SK-MEL-5 (cell line): ENCODE data around the gene TSNAXIP1. TPM values are rescaled to one million over a fixed set of nuclear protein-coding genes. Genes with fewer than 3 reads are reported as not detected.

Experiments
- DNase-seq: peaks from one replicate; pipeline ENCODE4 v3.0.0-alpha.2; 2016; ENCODE audit warnings: low read depth, low spot score
- in situ Hi-C: cut with HindIII; loops from 2 replicates; pipeline ENCODE4 v1.10.0; 2016; ENCODE audit warnings: low sequenced_read_pairs, high pct_unique_total_duplicates, low pct_unique_long_range_greater_than_20kb
- polyA plus RNA-seq, 2 experiments: library from polyadenylated mRNA; depleted of rRNA; stranded (reverse); fragments of >200 nt; gene quantifications; 2 replicates each; pipeline ENCODE4 v1.2.3, GENCODE V29; 2015
- total RNA-seq: library from RNA; depleted of rRNA; stranded (reverse); fragments of >200 nt; shearing (Covaris generic); gene quantifications from 2 replicates; pipeline ENCODE4 v1.2.3, GENCODE V29; 2014; rRNA removed

TSNAXIP1 gene, protein sequence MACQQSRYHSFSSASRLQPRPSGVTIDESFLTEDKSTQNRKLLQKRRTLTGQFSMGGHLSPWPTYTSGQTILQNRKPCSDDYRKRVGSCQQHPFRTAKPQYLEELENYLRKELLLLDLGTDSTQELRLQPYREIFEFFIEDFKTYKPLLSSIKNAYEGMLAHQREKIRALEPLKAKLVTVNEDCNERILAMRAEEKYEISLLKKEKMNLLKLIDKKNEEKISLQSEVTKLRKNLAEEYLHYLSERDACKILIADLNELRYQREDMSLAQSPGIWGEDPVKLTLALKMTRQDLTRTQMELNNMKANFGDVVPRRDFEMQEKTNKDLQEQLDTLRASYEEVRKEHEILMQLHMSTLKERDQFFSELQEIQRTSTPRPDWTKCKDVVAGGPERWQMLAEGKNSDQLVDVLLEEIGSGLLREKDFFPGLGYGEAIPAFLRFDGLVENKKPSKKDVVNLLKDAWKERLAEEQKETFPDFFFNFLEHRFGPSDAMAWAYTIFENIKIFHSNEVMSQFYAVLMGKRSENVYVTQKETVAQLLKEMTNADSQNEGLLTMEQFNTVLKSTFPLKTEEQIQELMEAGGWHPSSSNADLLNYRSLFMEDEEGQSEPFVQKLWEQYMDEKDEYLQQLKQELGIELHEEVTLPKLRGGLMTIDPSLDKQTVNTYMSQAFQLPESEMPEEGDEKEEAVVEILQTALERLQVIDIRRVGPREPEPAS
- total RNA-seq = 0.26 and 0.35 TPM in 2 replicates
- 0.05 and 0.34 TPM in 2 replicates for polyA plus RNA-seq (2015; cell fraction: cytosol; rRNA removed)
- 4.7 and 6.4 TPM in 2 replicates for polyA plus RNA-seq (2015; cell fraction: nucleus; rRNA removed)

- in situ Hi-C loops = no loop called here
- peak; percentile 99 for DNase-seq
Measured at GRCh38 chr16:67806428-67807147, at the start of gene TSNAXIP1, which contains the start of gene RANBP10. Gene TSNAXIP1 (plus strand): TSS chr16:67806889. CDS start chr16:67807150, 261 bp downstream. Gene RANBP10 (minus strand): TSS chr16:67806560. CDS start chr16:67806536, 24 bp downstream.

- no peak for DNase-seq
- in situ Hi-C loops = no loop called here
Measured at GRCh38 chr16:67758006-67758405, 48.7 kb upstream of the TSNAXIP1 start.

DNA sequence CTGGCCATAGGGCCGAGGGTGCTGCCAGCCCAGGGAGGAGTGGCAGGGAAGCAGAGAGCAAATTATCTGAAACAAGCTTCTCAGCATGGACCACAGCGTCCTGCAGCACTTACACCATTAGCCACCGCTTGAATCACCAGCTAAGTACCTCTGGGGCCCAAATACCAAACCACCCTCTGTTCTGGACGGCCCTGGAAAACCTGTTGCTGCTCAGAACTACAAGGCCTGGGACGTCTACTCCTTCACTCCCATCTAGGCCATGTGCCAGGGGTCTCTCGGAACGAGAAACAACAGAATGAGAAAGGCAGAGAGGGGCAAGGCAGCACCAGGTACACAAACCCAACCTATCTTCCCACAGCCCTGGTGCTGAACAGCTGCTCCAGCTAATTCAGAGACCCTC is 47.7 kb upstream of the TSNAXIP1 start:
- no peak for DNase-seq
- in situ Hi-C loops = no loop called here

DNA sequence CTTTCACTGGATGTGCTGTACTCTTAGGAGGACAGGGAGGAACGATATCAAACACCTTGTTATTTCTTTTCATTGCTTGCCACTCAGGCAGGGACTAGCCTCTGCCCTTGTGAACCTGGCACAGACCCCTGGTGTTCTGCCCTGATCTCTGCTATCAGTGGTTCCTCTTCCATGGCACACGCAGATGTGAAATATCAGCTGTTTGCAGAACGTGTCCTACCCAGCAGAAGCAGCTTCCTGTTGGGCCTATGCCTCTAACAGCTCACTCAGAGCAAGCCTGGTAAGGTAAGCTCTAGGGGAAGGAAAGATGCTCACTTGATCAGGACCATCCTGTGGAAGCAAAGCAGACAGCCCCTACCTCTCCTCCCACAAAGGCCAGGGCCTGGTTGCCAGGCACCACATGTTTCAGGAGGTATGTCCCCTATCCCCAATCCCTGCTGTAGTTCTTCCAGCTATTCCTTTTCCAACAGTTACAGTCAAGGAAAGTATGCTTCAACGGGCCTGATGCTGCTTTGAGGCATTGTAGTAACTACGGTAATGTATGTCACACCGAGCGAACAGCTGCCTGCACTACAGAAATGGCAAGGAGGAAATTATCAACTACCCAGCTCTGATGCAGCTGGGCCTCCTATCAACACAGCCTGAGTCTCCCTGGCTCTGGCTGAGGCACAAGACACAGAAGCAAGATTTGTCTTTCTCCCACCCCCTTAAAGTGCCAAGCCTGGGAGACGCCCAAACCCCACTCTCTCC is 46.3 kb upstream of the TSNAXIP1 start:
- in situ Hi-C loops = no loop called here
- DNase-seq = no peak

GRCh38 chr16:67760956-67761230 is 45.8 kb upstream of the TSNAXIP1 start:
- in situ Hi-C loops = no loop called here

GRCh38 chr16:67761924-67762323 is 44.8 kb upstream of the TSNAXIP1 start:
- in situ Hi-C loops = no loop called here
- DNase-seq = no peak

More at GRCh38 chr16:67760956-67761230, 45.8 kb upstream of the TSNAXIP1 start:
- no peak for DNase-seq

- no peak for DNase-seq
- in situ Hi-C loops = no loop called here
Measured at GRCh38 chr16:67762385-67762784, 44.3 kb upstream of the TSNAXIP1 start.

DNA sequence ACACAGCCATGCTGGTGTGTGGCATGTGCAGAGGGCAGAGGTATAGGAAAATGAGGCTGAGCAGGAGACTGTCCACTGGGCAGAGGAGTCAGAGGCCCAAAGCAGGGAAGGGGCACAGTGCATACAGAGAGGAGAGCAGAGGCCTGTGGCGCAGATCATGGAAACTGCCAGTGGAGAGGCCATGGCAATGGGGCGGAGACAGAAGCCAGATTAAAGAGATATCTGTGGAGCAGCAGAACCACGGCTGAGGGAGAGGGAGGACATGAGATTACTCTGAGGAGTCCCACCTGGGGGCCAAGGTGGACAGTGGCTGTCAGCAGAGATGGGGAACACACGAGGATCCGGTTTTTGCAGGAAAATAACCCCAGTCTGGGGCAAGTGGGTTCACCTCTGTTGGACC is 43.6 kb upstream of the TSNAXIP1 start:
- in situ Hi-C loops = no loop called here
- DNase-seq = no peak

DNA sequence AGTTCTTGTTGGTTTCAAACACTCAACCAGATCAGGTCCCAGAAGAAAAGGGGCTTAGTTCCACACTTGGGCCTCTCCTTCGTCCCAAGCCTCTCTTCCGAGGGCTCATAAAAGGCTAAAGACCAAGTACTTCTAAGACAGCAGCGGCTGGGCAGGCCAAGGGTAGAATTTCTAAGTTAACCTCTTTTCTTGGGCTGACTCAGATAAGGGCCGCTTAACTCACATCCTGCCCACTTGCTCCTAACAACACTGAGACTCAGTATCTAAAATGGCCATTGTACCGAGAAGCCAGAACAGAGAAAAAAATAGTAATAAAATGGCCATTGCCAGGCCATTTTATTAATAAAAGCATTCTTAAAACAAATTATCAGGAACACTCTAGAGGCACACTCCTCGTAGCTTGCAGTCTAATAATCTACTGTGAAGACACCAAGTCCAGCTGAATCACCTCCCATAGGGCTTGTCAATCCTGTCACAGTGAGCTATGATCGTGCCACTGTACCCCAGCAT is 42.5 kb upstream of the TSNAXIP1 start:
- DNase-seq = no peak
- in situ Hi-C loops = no loop called here

DNA sequence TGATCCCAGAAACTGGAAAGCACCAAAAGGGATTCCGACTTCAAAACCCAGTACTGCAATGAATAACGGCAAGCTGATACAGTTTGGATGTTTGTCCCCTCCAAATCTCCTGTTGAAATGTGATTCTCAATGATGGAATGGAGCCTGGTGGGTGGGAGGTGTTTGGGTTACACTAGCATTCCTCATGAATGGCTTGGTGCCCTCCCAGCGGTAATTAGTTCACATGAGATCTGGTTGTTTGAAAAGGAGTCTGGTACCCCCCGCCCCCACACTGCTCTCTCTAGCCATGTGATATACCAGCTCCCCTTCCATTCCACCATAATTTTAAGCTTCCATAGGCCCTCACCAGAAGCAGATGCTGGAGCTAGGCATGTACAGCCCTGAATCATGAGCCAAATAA is 40.4 kb upstream of the TSNAXIP1 start:
- no peak for DNase-seq
- in situ Hi-C loops = no loop called here

- no peak for DNase-seq
- in situ Hi-C loops = no loop called here
Measured at GRCh38 chr16:67767953-67768352, 38.7 kb upstream of the TSNAXIP1 start.

DNA sequence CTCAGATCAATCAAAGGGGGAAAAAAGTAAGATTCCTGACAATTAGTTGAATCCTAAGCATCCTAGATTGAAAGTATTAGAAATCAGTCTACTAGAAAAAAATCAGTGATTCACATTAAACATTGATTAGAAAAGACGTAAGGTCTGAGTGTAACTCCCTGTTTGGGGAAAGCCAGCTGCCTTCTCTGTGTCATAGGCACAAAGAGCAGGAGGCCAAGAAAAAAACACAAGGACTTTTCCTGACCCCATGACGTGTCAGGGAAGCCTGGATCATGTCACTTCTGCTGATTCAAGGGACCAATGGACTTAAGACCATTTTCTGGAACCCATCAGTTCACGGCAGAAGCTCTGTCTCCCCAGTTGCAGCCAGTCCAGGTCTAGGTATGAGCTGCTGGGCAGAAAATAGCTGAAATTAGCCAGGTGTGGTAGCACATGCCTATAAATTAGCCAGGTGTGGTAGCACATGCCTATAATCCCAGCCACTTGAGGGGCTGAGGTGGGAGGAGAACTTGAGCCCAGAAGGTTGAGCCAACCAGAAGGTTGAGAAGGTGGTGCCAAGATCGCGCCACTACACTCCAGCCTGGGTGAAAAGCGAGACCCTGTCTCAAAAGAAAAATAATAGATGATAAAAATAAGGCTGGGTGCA is 36.2 kb upstream of the TSNAXIP1 start:
- in situ Hi-C loops = no loop called here
- no peak for DNase-seq

- in situ Hi-C loops = no loop called here
- DNase-seq = peak; percentile 11
Measured at GRCh38 chr16:67773099-67773498, 33.6 kb upstream of the TSNAXIP1 start.

GRCh38 chr16:67773569-67774456 is 32.9 kb upstream of the TSNAXIP1 start:
- peak; percentile 12 for DNase-seq
- in situ Hi-C loops = no loop called here

DNA sequence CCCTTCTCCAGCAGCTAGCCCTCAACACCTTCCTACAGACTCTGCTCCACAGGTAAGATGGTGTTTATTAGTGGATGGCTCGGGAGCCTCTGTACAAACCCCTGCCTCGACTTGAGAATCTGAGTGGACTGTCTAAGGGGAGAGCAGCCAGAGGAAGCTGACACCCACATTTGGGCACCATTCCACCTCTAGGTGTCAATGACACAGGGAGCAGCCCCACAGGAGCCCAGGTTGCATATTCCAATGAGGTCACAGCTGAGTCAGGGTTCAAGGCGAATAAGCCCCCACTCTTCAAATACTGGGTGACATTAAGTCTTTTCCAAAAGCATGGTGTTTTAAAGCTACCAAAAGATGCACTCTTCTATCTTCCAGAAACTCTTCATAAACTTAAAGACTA is 32.2 kb upstream of the TSNAXIP1 start:
- in situ Hi-C loops = no loop called here
- no peak for DNase-seq

DNA sequence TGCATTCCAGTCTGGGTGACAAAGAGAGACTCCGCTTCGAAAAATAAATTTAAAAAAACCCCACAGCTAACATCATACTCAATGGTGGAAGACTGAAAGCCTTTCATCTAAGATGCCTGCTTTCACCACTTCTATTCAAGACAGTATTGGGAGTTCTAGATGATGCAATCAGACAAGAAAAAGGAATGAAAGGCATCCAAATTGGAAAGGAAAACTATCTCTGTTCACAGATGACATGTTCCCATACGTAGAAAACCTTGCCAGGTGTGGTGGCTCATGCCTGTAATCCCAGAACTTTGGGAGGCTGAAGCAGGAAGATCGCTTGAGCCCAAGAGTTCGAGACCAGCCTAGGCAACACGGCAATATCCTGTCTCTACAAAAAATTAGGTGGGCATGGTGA is 31.4 kb upstream of the TSNAXIP1 start:
- DNase-seq = no peak
- in situ Hi-C loops = no loop called here
